ENCODE measurements around the gene BIRC3.
A peak's percentile ranks its signal among the peaks of the same experiment; 100 is the strongest.

Gene BIRC3

DNA sequence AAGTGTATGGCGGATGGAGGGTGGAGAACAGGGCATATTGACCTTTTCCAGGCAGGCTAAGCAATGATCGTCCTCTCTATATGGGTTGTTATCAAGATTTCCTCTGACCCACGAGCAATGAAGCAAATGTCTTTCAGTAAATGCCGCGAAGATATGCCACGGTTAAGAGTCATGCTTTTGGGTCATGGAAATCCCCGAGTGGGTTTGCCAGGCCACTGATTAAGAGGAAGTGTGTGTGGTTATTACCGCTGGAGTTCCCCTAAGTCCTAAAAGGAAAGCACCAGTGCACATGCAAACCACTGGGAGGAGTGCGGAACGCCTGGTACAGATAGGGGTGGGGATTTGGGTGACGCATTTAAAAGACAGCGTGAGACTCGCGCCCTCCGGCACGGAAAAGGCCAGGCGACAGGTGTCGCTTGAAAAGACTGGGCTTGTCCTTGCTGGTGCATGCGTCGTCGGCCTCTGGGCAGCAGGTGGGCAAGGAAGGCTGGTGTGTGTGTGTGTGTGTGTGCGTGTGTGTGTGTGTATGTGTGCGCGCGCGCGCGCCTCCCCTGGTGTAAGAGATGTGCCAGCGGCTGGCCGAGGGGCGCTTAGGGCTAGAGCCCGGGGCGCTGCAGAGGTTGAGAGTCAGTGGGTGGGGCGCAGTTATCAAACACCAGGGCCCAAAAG, at the start of gene BIRC3:
Gene BIRC3, plus strand, starts transcription at position 386 of the 669 bp plus-strand sequence. CDS start 7,026 bp downstream, outside the sequence.
- Histone ChIP-seq H3K36me3 (ENCODE audit: control insufficient read depth, insufficient read depth, low read length) (no peaks in the 10 kb centered on the region), H3K27me3 (ENCODE audit: control insufficient read depth, insufficient read depth, low read length) (peaks cover 5% of the 10 kb centered on the region; the same call in 1 of the 2 replicates), H3K4me3 (ENCODE audit: low read depth, low read length) (peak within 1 kb of the TSS; percentile 79), H3K9ac (ENCODE audit: low read depth, low read length) (no peak within 1 kb of the TSS), H3K4me1 (ENCODE audit: control insufficient read depth, insufficient read depth, low read length) (0 out of 2 replicates have a peak, but pooled peaks cover 3% of the 10 kb centered on the region), H3K27ac (ENCODE audit: low read depth, low read length) (no peak within 1 kb of the TSS), H3K9me3 (ENCODE audit: control insufficient read depth, insufficient read depth, low read length) (no peaks in the 10 kb centered on the region)

DNA sequence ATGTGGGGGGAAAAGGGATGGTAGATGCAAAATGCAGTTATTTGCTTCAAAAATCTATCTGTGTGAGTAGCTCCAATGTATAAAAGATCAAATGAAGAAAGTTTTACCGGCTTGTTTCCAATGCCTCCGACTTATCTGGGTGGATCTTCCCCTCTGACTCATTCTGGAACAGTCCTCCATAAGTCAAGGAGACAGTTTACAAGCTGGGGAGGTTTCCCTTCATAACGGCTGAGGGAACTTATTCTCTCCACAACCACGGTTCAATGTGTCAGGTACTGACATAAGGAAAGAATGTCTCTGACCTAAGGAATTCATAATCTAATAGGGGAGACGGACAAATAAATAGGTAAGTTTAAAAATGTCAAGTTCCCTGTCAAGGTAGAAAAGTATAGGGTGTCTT, 49.7 kb upstream of the BIRC3 start:
- Histone ChIP-seq H3K9ac (ENCODE audit: low read depth, low read length) (no peak overlapping the region), H3K4me1 (ENCODE audit: control insufficient read depth, insufficient read depth, low read length) (peaks cover 24% of the 10 kb centered on the region), H3K36me3 (ENCODE audit: control insufficient read depth, insufficient read depth, low read length) (no peaks in the 10 kb centered on the region), H3K27me3 (ENCODE audit: control insufficient read depth, insufficient read depth, low read length) (peaks cover 3% of the 10 kb centered on the region), H3K4me3 (ENCODE audit: low read depth, low read length) (peak overlapping the region; percentile 63; the same call in 1 of the 2 replicates), H3K9me3 (ENCODE audit: control insufficient read depth, insufficient read depth, low read length) (no peaks in the 10 kb centered on the region), H3K27ac (ENCODE audit: low read depth, low read length) (no peak overlapping the region)

DNA sequence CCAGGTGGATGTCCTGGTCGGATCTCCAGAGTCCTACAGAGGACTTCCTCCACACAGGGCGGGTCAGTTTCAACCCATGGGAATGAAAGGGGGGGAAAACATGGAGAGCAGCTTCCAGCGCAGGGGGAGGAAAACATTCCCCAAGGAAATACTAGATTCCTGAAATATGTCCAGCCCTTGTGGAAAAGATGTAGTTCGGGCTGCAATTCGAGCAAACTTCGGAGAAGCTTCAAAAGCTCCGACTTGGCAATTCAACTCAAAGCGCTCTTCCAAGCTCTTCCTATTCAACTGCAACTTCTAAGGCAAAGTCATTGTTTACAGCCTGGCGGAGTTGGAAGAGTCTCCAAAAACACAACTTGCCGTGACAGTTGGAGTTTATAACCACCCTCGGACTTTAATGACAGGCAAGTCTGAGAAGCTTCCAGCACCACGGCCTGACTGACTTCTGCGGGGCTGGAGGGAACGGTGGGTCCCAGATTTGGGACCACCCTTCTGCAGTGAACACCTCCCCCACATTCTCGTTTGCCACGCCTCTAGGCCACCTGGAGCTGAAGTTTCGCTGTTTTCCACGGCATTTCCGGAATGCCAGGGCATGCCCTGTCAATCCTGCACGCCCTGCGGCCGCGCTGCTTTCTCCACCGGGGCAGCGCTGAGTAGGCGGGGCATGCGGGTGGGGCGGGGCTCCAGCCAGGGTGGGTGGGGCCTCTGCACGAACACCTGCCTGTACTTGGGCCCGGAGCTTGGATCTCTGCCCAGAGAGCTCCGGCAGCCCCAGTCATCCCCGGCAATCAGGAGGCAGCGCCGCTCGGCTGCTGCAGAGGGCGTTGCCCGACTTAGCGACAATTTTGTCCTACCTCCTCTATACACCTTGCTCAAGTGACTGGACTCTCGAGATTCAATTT, 49.0 kb upstream of the BIRC3 start:
- Histone ChIP-seq H3K9me3 (ENCODE audit: control insufficient read depth, insufficient read depth, low read length) (no peaks in the 10 kb centered on the region), H3K27me3 (ENCODE audit: control insufficient read depth, insufficient read depth, low read length) (peaks cover 3% of the 10 kb centered on the region), H3K27ac (ENCODE audit: low read depth, low read length) (peak overlapping the region; percentile 11), H3K4me1 (ENCODE audit: control insufficient read depth, insufficient read depth, low read length) (peaks cover 24% of the 10 kb centered on the region), H3K4me3 (ENCODE audit: low read depth, low read length) (peak overlapping the region; percentile 66), H3K9ac (ENCODE audit: low read depth, low read length) (no peak overlapping the region; the same call in 1 of the 2 replicates), H3K36me3 (ENCODE audit: control insufficient read depth, insufficient read depth, low read length) (no peaks in the 10 kb centered on the region)

DNA sequence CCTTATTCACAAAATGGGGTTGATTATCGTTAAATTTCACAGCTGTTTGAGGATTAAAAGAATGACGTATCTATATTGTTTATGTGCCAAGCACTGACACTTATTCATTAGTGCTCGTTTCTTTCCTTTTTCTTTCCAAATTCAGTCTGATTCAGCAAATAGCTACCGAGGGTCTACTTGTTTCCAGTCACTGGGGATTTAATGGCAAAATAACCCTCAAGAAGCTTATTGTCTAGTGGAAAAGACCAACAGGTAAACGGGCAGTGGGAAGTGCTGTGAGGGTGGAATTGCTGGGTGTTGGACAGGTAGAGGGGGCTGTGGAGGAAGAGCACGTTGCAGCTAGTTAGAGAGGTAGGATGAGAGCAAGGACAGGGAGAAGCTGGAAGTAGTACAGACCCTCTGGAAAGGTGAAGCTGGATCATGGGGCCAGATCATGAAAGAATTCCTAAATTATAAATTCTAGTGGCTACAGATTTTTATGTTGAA, 48.3 kb upstream of the BIRC3 start:
- peaks cover 3% of the 10 kb centered on the region for H3K27me3 ChIP-seq (ENCODE audit: control insufficient read depth, insufficient read depth, low read length)
- no peak overlapping the region for H3K9ac ChIP-seq (ENCODE audit: low read depth, low read length)
- no peak overlapping the region for H3K27ac ChIP-seq (ENCODE audit: low read depth, low read length)
- no peaks in the 10 kb centered on the region for H3K36me3 ChIP-seq (ENCODE audit: control insufficient read depth, insufficient read depth, low read length)
- H3K4me1 ChIP-seq (ENCODE audit: control insufficient read depth, insufficient read depth, low read length): peaks cover 24% of the 10 kb centered on the region
- peak overlapping the region; percentile 66 for H3K4me3 ChIP-seq (ENCODE audit: low read depth, low read length)
- no peaks in the 10 kb centered on the region for H3K9me3 ChIP-seq (ENCODE audit: control insufficient read depth, insufficient read depth, low read length)

DNA sequence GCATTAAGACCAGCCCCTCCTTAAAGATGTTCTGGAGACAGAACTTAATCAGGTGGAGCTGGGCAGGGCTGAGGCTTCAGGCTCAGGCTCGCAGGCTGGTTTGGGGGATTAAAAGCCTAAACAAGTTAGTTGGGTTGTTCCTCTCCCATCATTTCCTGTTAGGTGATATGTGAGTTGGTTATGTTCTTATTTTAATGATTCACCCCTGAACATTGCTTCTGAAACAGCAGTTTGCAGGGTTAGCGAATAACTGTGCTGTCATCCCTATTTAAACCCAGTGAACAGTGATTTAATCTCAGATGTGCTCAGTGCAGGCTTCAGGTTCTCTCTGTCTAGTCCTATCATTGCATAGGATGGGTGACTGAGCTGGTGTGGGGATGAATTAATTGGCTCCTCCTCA, 47.4 kb upstream of the BIRC3 start:
- Histone ChIP-seq H3K4me1 (ENCODE audit: control insufficient read depth, insufficient read depth, low read length) (peaks cover 24% of the 10 kb centered on the region), H3K27ac (ENCODE audit: low read depth, low read length) (no peak overlapping the region), H3K4me3 (ENCODE audit: low read depth, low read length) (no peak overlapping the region)

DNA sequence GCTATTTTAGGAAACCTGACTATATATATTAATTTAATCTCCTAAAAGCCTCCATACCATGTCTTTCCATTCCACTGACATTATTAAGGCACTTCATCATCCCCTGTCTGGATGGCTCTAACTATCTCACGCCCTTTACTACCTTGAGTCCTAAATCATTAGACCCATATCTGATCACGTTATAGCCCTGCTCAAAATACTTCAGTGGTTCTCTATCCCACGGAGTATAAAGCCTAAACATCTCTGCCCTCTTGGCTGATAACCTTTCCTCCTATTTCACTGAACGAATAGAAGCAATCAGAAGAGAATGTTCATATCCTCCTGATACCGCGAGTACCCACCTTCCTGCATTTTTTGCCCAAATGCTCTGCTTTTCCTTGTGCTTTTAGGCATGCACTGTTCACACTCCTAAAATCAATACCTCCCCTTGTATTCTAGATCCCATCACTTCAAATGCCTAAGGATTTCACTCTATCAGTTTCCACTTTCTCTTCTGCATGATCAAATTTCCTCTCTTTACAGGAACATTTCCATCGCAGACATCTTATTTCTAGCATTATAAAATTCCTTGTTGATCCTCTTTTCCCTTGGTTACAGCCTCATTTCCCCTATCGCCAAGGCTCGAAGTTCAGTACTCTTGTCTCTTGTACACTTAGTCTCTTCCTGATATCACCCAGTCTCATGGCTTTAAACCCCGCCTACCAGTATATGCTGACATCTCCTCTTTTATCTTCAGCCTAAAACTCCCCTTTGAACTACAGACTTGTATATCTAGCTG, 45.0 kb upstream of the BIRC3 start:
- H3K4me1 ChIP-seq (ENCODE audit: control insufficient read depth, insufficient read depth, low read length): peaks cover 24% of the 10 kb centered on the region
- H3K36me3 ChIP-seq (ENCODE audit: control insufficient read depth, insufficient read depth, low read length): no peaks in the 10 kb centered on the region
- no peaks in the 10 kb centered on the region for H3K9me3 ChIP-seq (ENCODE audit: control insufficient read depth, insufficient read depth, low read length)
- H3K4me3 ChIP-seq (ENCODE audit: low read depth, low read length): no peak overlapping the region
- peaks cover 3% of the 10 kb centered on the region for H3K27me3 ChIP-seq (ENCODE audit: control insufficient read depth, insufficient read depth, low read length)
- no peak overlapping the region for H3K9ac ChIP-seq (ENCODE audit: low read depth, low read length)
- no peak overlapping the region for H3K27ac ChIP-seq (ENCODE audit: low read depth, low read length)

More for the DNA sequence above, 47.4 kb upstream of the BIRC3 start:
- Histone ChIP-seq H3K27me3 (ENCODE audit: control insufficient read depth, insufficient read depth, low read length) (peaks cover 3% of the 10 kb centered on the region), H3K9me3 (ENCODE audit: control insufficient read depth, insufficient read depth, low read length) (no peaks in the 10 kb centered on the region), H3K9ac (ENCODE audit: low read depth, low read length) (no peak overlapping the region), H3K36me3 (ENCODE audit: control insufficient read depth, insufficient read depth, low read length) (no peaks in the 10 kb centered on the region)

DNA sequence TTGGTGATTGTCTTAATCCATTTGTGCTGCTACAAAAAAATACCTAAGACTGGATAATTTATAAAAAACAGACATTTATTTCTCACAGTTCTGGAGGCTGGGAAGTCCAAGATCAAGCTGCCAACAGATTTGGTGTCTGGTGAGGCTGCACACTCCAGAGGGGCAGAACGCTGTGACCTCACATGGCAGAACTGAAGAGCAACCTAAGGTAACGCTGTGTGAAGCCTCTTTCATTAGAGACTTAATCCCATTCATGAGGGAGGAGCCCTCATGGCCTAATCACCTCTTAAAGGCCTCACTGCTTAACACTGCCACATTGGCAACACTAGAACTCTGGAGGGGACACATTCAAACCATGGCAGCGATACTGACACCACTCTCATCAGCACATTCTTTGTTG, 42.7 kb upstream of the BIRC3 start:
- H3K27me3 ChIP-seq (ENCODE audit: control insufficient read depth, insufficient read depth, low read length): no peaks in the 10 kb centered on the region
- no peaks in the 10 kb centered on the region for H3K36me3 ChIP-seq (ENCODE audit: control insufficient read depth, insufficient read depth, low read length)
- no peaks in the 10 kb centered on the region for H3K9me3 ChIP-seq (ENCODE audit: control insufficient read depth, insufficient read depth, low read length)
- H3K4me1 ChIP-seq (ENCODE audit: control insufficient read depth, insufficient read depth, low read length): peaks cover 17% of the 10 kb centered on the region
- H3K4me3 ChIP-seq (ENCODE audit: low read depth, low read length): no peak overlapping the region
- H3K9ac ChIP-seq (ENCODE audit: low read depth, low read length): no peak overlapping the region
- H3K27ac ChIP-seq (ENCODE audit: low read depth, low read length): no peak overlapping the region

DNA sequence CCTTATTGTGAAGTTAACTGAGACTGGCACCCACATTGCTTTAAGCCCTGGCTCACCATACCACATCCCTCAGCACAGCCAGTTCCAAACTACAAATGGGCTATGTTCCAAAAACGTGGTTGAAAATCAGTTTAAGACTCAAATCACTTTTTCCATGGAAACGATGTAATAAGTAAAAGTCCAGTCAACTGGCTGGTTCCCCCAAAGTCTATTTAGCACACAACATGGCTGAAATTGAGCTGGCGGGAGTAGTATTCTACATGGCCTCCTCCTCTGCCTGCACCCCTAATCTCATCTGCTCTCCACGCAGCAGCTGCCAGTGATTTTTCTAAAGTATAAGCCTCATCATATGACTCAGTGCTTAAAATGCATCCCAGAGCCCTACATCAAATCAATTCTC, 40.9 kb upstream of the BIRC3 start:
- H3K9me3 ChIP-seq (ENCODE audit: control insufficient read depth, insufficient read depth, low read length): no peaks in the 10 kb centered on the region
- H3K4me1 ChIP-seq (ENCODE audit: control insufficient read depth, insufficient read depth, low read length): peaks cover 25% of the 10 kb centered on the region
- no peak overlapping the region for H3K9ac ChIP-seq (ENCODE audit: low read depth, low read length)
- H3K27me3 ChIP-seq (ENCODE audit: control insufficient read depth, insufficient read depth, low read length): no peaks in the 10 kb centered on the region
- H3K4me3 ChIP-seq (ENCODE audit: low read depth, low read length): no peak overlapping the region
- no peaks in the 10 kb centered on the region for H3K36me3 ChIP-seq (ENCODE audit: control insufficient read depth, insufficient read depth, low read length)
- H3K27ac ChIP-seq (ENCODE audit: low read depth, low read length): no peak overlapping the region

DNA sequence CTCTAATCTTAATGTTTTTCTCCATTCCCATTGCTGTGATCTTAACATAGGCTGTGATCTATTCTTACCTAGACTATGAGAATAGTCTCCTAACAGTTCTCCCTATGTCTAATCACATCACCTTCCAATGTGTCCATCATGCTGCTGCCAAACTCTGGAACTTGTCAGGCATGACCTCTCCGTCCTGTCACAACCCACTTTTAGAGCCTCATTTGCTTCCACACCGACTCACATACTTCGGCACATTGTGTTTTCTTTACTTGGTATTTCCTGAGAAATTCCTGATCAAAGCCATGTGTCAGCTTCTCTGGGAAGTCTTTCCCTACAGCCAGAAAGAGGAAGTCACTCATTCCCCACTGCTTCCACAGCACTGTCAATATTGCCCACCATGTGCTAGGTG, 40.5 kb upstream of the BIRC3 start:
- H3K27ac ChIP-seq (ENCODE audit: low read depth, low read length): no peak overlapping the region
- no peaks in the 10 kb centered on the region for H3K36me3 ChIP-seq (ENCODE audit: control insufficient read depth, insufficient read depth, low read length)
- H3K9me3 ChIP-seq (ENCODE audit: control insufficient read depth, insufficient read depth, low read length): no peaks in the 10 kb centered on the region
- H3K27me3 ChIP-seq (ENCODE audit: control insufficient read depth, insufficient read depth, low read length): no peaks in the 10 kb centered on the region
- H3K9ac ChIP-seq (ENCODE audit: low read depth, low read length): no peak overlapping the region
- H3K4me1 ChIP-seq (ENCODE audit: control insufficient read depth, insufficient read depth, low read length): peaks cover 25% of the 10 kb centered on the region
- no peak overlapping the region for H3K4me3 ChIP-seq (ENCODE audit: low read depth, low read length)

DNA sequence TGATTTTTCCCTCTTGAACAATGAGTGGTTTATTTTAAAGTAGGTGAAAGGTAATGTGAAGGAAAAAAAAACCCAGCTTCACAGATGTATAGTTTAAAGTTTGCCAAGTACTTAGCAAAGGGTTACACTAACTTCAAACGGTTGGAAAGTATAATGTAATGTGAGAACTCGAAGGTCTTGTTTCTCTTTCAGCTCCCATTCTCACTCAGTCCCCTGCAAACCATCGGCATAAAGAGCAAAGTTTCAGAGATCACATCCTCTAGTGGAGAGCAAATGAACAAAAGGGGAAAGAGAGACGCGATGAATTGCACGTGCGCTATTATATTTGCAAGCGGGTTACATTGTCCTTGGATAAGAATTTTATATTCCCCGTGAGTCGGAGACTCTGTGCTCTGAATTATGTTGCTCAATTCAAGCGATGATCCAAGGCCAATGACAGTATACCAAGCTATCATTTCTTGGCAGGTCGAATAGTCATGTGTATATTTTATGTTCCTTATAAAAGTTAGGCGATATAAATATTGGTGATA, 37.6 kb upstream of the BIRC3 start:
- Histone ChIP-seq H3K27me3 (ENCODE audit: control insufficient read depth, insufficient read depth, low read length) (no peaks in the 10 kb centered on the region), H3K4me1 (ENCODE audit: control insufficient read depth, insufficient read depth, low read length) (peaks cover 25% of the 10 kb centered on the region), H3K27ac (ENCODE audit: low read depth, low read length) (peak overlapping the region; percentile 68), H3K9ac (ENCODE audit: low read depth, low read length) (no peak overlapping the region), H3K4me3 (ENCODE audit: low read depth, low read length) (peak overlapping the region; percentile 39), H3K36me3 (ENCODE audit: control insufficient read depth, insufficient read depth, low read length) (no peaks in the 10 kb centered on the region), H3K9me3 (ENCODE audit: control insufficient read depth, insufficient read depth, low read length) (no peaks in the 10 kb centered on the region)

Data from HUES48 (cell line).